ENCODE results near the gene MARK2.

MARK2 gene

GRCh38 chr11:63944987-63945386 lies 106.1 kb downstream of the MARK2 start:
- TF ChIP-seq, protein P1, sequence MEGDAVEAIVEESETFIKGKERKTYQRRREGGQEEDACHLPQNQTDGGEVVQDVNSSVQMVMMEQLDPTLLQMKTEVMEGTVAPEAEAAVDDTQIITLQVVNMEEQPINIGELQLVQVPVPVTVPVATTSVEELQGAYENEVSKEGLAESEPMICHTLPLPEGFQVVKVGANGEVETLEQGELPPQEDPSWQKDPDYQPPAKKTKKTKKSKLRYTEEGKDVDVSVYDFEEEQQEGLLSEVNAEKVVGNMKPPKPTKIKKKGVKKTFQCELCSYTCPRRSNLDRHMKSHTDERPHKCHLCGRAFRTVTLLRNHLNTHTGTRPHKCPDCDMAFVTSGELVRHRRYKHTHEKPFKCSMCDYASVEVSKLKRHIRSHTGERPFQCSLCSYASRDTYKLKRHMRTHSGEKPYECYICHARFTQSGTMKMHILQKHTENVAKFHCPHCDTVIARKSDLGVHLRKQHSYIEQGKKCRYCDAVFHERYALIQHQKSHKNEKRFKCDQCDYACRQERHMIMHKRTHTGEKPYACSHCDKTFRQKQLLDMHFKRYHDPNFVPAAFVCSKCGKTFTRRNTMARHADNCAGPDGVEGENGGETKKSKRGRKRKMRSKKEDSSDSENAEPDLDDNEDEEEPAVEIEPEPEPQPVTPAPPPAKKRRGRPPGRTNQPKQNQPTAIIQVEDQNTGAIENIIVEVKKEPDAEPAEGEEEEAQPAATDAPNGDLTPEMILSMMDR (IDR thresholded peaks at IDR 0.05), result no peak
- no peak for TF ChIP-seq ZFX (IDR thresholded peaks at IDR 0.05; ENCODE audit: borderline replicate concordance)
- H3K27ac ChIP-seq, result 0 out of 2 replicates have a peak overlapping the region, but pooled peaks have one; percentile 20

DNA sequence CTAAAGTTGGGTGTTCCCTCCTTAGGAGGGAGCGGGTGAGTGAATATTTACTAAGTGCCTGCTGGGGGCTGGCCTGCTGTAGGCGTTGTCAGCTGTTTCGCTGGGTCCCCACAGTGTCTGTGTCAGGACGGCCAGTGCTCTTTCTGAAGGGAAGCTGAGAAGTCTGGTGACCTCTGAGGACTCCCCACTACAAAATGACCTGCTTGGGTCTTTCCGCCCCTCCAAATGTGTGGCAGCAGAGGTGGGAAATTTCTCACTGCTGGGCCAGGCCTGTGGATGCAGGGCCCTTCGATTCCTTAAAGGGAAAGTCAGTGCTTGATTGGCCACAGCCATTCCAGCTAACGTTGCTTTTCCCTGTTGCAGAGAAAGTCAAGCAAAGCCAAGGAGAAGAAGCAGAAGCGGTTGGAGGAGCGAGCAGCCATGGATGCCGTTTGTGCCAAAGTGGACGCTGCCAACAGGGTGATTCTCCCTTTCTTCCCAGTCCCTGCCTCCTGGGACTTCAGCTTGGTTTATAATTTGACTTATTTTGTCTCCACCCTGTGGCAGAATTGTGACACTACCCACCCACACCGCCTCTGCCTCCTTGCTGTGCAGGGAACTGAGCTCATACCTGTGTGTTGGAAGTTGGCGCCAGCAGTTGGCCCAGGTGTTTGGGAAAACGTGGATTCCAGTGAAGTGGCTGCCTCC lies 106.7 kb downstream of the MARK2 start:
- 0 out of 2 replicates have a peak overlapping the region, but pooled peaks have one; percentile 20 for H3K27ac ChIP-seq
- no peak for TF ChIP-seq ZFX (IDR thresholded peaks at IDR 0.05; ENCODE audit: borderline replicate concordance)
- TF ChIP-seq, protein P1 (IDR thresholded peaks at IDR 0.05), result peak; percentile 74

GRCh38 chr11:63951779-63952536 lies 113.0 kb downstream of the MARK2 start:
- no peak for TF ChIP-seq ZFX (IDR thresholded peaks at IDR 0.05; ENCODE audit: borderline replicate concordance)
- TF ChIP-seq, protein P1 (IDR thresholded peaks at IDR 0.05), result no peak
- no peak overlapping the region for H3K27ac ChIP-seq

- TF ChIP-seq ZFX (IDR thresholded peaks at IDR 0.05; ENCODE audit: borderline replicate concordance), result no peak
- TF ChIP-seq, protein P1 (IDR thresholded peaks at IDR 0.05), result no peak
- no peak overlapping the region for H3K27ac ChIP-seq
These were observed 113.7 kb downstream of the MARK2 start for GRCh38 chr11:63952570-63952969.

DNA sequence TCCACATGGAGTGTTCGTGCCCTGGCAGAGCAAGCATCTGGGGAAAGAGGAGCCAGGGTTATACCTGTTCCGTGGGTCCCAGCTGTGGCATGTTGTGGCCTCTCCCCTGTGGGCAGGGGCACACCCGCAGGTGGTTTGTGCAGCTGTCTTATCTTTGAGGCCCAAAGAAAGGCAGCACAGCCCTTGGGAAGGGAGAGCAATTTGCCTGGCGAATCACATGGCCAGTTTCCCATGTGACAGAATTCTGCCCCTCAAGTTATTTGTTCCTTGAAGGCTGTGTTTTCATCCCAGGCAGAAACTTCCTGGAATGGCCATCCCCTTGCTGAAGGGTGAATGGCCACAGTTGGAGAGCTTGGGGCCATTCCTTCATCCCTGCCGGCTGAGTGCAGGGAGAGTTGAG lies 119.1 kb downstream of the MARK2 start:
- no peak overlapping the region for H3K27ac ChIP-seq
- TF ChIP-seq, protein P1 (IDR thresholded peaks at IDR 0.05), result no peak
- TF ChIP-seq ZFX (IDR thresholded peaks at IDR 0.05; ENCODE audit: borderline replicate concordance), result no peak
